H1 (cell line): ENCODE measurements around the gene BCL2L14. TPM values are rescaled to one million over a fixed set of nuclear protein-coding genes. Genes with fewer than 3 reads are reported as not detected.

ENCODE experiments used
- CTCF ChIA-PET: fragments of 300-600 bp; sonication (Branson Sonifier 250); formaldehyde crosslinking; loops from one replicate; lab custom pipeline; 2021; ENCODE audit not compliant: partially characterized antibody; lab: Charles Lee
- POLR2A ChIA-PET: fragments of 300-600 bp; sonication (Branson Sonifier 250); formaldehyde crosslinking; loops from one replicate; lab custom pipeline; 2021; ENCODE audit warnings: inconsistent platforms; ENCODE audit not compliant: partially characterized antibody; lab: Charles Lee
- DNase-seq, 2 experiments: peaks; one replicate each; pipeline versions ENCODE4 v3.0.0 to v3.0.0-alpha.2; 2010 to 2022; ENCODE audit warnings: low spot score in 2 of 2, low read depth in 1 of 2, mixed read lengths in 1 of 2
- FAIRE-seq: peaks from 2 replicates; lab custom pipeline; 2011; peaks lifted over from hg19 to GRCh38; lab: Jason Lieb, UNC
- H2AFZ ChIP-seq: 2 replicates; pipeline ENCODE4 v1.8.1; 2012; ENCODE audit warnings: low read length, inconsistent platforms
- H2AK5ac ChIP-seq: 2 replicates; pipeline ENCODE4 v1.6.1; 2013; ENCODE audit warnings: low read depth, low read length
- H2BK120ac ChIP-seq: replicated peaks from 2 replicates; pipeline ENCODE3; 2013; ENCODE audit warnings: low read depth, low read length, inconsistent platforms
- H2BK12ac ChIP-seq: 2 replicates; pipeline ENCODE4 v1.6.1; 2013; ENCODE audit warnings: low read depth, low read length
- H2BK15ac ChIP-seq: 2 replicates; pipeline ENCODE4 v1.6.1; 2013; ENCODE audit warnings: low read length
- H2BK20ac ChIP-seq: 2 replicates; pipeline ENCODE4 v1.6.1; 2013; ENCODE audit warnings: low read length
- H2BK5ac ChIP-seq: 2 replicates; pipeline ENCODE4 v1.6.1; 2013; ENCODE audit warnings: low read depth, low read length
- H3K14ac ChIP-seq: 2 replicates; pipeline ENCODE4 v1.6.1; 2013; ENCODE audit warnings: inconsistent platforms; ENCODE audit not compliant: insufficient read length
- H3K18ac ChIP-seq: 2 replicates; pipeline ENCODE4 v1.6.1; 2013; ENCODE audit warnings: low read length; ENCODE audit errors: extremely low read depth
- H3K23ac ChIP-seq: 2 replicates; pipeline ENCODE4 v1.6.1; 2013; ENCODE audit warnings: inconsistent platforms; ENCODE audit not compliant: insufficient read length
- H3K23me2 ChIP-seq: 2 replicates; pipeline ENCODE4 v1.6.1; 2013; ENCODE audit warnings: low read depth, low read length
- H3K27ac ChIP-seq: 2 replicates; pipeline ENCODE4 v1.6.1; 2011; ENCODE audit warnings: low read depth, low read length, inconsistent platforms
- H3K27me3 ChIP-seq, 4 experiments: replicated peaks in 1 of 4; 1 replicate in 1 of 4; 2 replicates in 3 of 4; pipeline versions ENCODE4 v1.6.1 to v1.8.1; 2011 to 2013; ENCODE audit warnings: low read length in 3 of 4, mild to moderate bottlenecking in 3 of 4, inconsistent platforms in 2 of 4, mixed read lengths in 2 of 4, moderate library complexity in 1 of 4; ENCODE audit not compliant: control insufficient read depth in 3 of 4, insufficient read depth in 3 of 4; ENCODE audit errors: extremely low read depth in 1 of 4
- H3K36me3 ChIP-seq, 4 experiments: 2 replicates each; pipeline versions ENCODE4 v1.6.1 to v1.8.1; 2011 to 2013; ENCODE audit warnings: mild to moderate bottlenecking in 4 of 4, low read length in 3 of 4, moderate library complexity in 2 of 4, control low read depth in 1 of 4, inconsistent platforms in 1 of 4; ENCODE audit not compliant: insufficient read depth in 4 of 4, control insufficient read depth in 2 of 4
- H3K4ac ChIP-seq: replicated peaks from 2 replicates; pipeline ENCODE3; 2013; ENCODE audit warnings: low read length, low read depth, mixed read lengths, inconsistent platforms; ENCODE audit not compliant: insufficient read length
- H3K4me1 ChIP-seq, 4 experiments: replicated peaks in 1 of 4; 1 replicate in 1 of 4; 2 replicates in 3 of 4; pipeline versions ENCODE4 v1.6.1 to v1.8.1; 2011 to 2013; ENCODE audit warnings: low read length in 3 of 4, inconsistent platforms in 2 of 4, mixed read lengths in 1 of 4; ENCODE audit not compliant: insufficient read depth in 4 of 4, control insufficient read depth in 3 of 4
- H3K4me2 ChIP-seq, 2 experiments: 2 replicates each; pipeline versions ENCODE4 v1.6.1 to v1.8.1; 2011 to 2013; ENCODE audit warnings: low read depth in 2 of 2, low read length in 2 of 2, control low read depth in 1 of 2, inconsistent platforms in 1 of 2, mild to moderate bottlenecking in 1 of 2; ENCODE audit not compliant: insufficient read depth in 1 of 2
- H3K4me3 ChIP-seq, 4 experiments: fragments of 200-600, 300-600 bp in 1 of 4; sonication (generic), shearing (Covaris generic), sonication (Bioruptor Twin) in 1 of 4; 2 replicates each; pipeline versions ENCODE4 v1.5.1 to v1.8.1; 2011 to 2016; ENCODE audit warnings: low read length in 4 of 4, low read depth in 3 of 4, control low read depth in 2 of 4, inconsistent platforms in 2 of 4, mild to moderate bottlenecking in 2 of 4, mixed read lengths in 1 of 4, moderate library complexity in 1 of 4; ENCODE audit not compliant: insufficient read depth in 2 of 4; ENCODE audit errors: extremely low read depth in 1 of 4
- H3K56ac ChIP-seq: replicated peaks from 2 replicates; pipeline ENCODE3; 2013; ENCODE audit warnings: low read depth, mild to moderate bottlenecking, mixed read lengths, low read length, inconsistent platforms; ENCODE audit not compliant: insufficient read length
- H3K79me1 ChIP-seq: 2 replicates; pipeline ENCODE4 v1.6.1; 2013; ENCODE audit warnings: low read depth, low read length, control low read depth
- H3K79me2 ChIP-seq, 2 experiments: 2 replicates each; pipeline versions ENCODE4 v1.6.1 to v1.8.1; 2012 to 2013; ENCODE audit warnings: low read length in 2 of 2, mild to moderate bottlenecking in 2 of 2, inconsistent platforms in 1 of 2; ENCODE audit not compliant: insufficient read depth in 2 of 2, control insufficient read depth in 1 of 2
- H3K9ac ChIP-seq, 4 experiments: replicated peaks in 1 of 4; 1 replicate in 1 of 4; 2 replicates in 3 of 4; pipeline versions ENCODE4 v1.6.1 to v1.8.1; 2011 to 2013; ENCODE audit warnings: low read depth in 3 of 4, low read length in 3 of 4, control low read depth in 2 of 4, mild to moderate bottlenecking in 2 of 4, moderate library complexity in 2 of 4, inconsistent platforms in 1 of 4; ENCODE audit errors: extremely low read depth in 1 of 4
- H3K9me3 ChIP-seq, 2 experiments: 2 replicates each; pipeline versions ENCODE4 v1.6.1 to v1.8.1; 2012 to 2013; ENCODE audit warnings: mild to moderate bottlenecking in 2 of 2, moderate library complexity in 2 of 2, control low read depth in 1 of 2, inconsistent platforms in 1 of 2, low read depth in 1 of 2, low read length in 1 of 2, mixed read lengths in 1 of 2; ENCODE audit not compliant: insufficient read depth in 2 of 2
- H4K20me1 ChIP-seq, 2 experiments: replicated peaks in 1 of 2; 2 replicates each; pipeline versions ENCODE3 to v1.8.1; 2011 to 2013; ENCODE audit warnings: inconsistent platforms in 2 of 2, low read length in 2 of 2, mild to moderate bottlenecking in 1 of 2; ENCODE audit not compliant: insufficient read depth in 2 of 2, control insufficient read depth in 1 of 2
- H4K5ac ChIP-seq: 2 replicates; pipeline ENCODE4 v1.6.1; 2013; ENCODE audit warnings: low read length, low read depth, mixed read lengths, inconsistent platforms; ENCODE audit not compliant: insufficient read length
- H4K8ac ChIP-seq: 2 replicates; pipeline ENCODE4 v1.8.0; 2013; ENCODE audit warnings: mild to moderate bottlenecking, moderate library complexity, low read length, inconsistent platforms; ENCODE audit not compliant: insufficient read depth; ENCODE audit errors: extremely low read depth
- H4K91ac ChIP-seq: replicated peaks from 2 replicates; pipeline ENCODE3; 2013; ENCODE audit warnings: low read length, mixed read lengths, inconsistent platforms; ENCODE audit not compliant: insufficient read length
- GABPA ChIP-seq: IDR thresholded peaks from 2 replicates; pipeline ENCODE4 v1.6.1; 2011; ENCODE audit warnings: mild to moderate bottlenecking, low read length, moderate library complexity, borderline replicate concordance; ENCODE audit not compliant: insufficient read depth
- HDAC6 ChIP-seq: IDR thresholded peaks from one replicate; pipeline ENCODE4 v1.7.1; 2012; ENCODE audit warnings: low read depth, mild to moderate bottlenecking, inconsistent platforms, low read length, moderate library complexity
- KDM4A ChIP-seq: IDR thresholded peaks from one replicate; pipeline ENCODE4 v1.7.1; 2012; ENCODE audit warnings: low read depth, mild to moderate bottlenecking, moderate library complexity, low read length, inconsistent platforms; ENCODE audit not compliant: severe bottlenecking
- TAF1 ChIP-seq: IDR thresholded peaks from 2 replicates; pipeline ENCODE4 v1.6.1; 2011; ENCODE audit warnings: mild to moderate bottlenecking, low read depth, low read length
- WGBS, 2 experiments: shearing (Covaris generic) in 1 of 2; methylation state at CpG; one replicate each; pipeline versions ENCODE4 v1.1.6 to v1.1.7; 2013 to 2015; ENCODE audit warnings: low lambda C conversion rate in 2 of 2, mixed read lengths in 2 of 2, inconsistent platforms in 1 of 2, low coverage in 1 of 2, missing lambda C conversion rate in 1 of 2; ENCODE audit not compliant: insufficient replicate concordance in 2 of 2, insufficient coverage in 1 of 2, insufficient read length in 1 of 2; ENCODE audit errors: extremely low coverage in 1 of 2, missing lambda C conversion rate in 1 of 2; 5-methylcytosine and 5-hydroxymethylcytosine counted together
- polyA plus RNA-seq, 7 experiments: library from polyadenylated mRNA; depleted of rRNA in 3 of 7; stranded (reverse) in 5 of 7; unstranded in 2 of 7; fragments of >200 nt in 5 of 7; fragments of 200-250 nt in 2 of 7; gene quantifications; 1 replicate in 5 of 7; 2 replicates in 1 of 7; 4 replicates in 1 of 7; pipeline versions ENCODE4 v1.2.1 to v1.2.3, GENCODE V29; 2011 to 2013; ENCODE audit warnings: missing spikeins in 2 of 7, mixed read lengths in 2 of 7
- total RNA-seq: library from RNA; stranded (reverse); fragmentation: NEBNext Ultra II Directional; extraction: Animal tissue kit (Norgen Biotek cat#: 25700); gene quantifications from 2 replicates; pipeline ENCODE4 v1.2.1, GENCODE V29; 2021

BCL2L14 gene
- total and polyA plus RNA-seq, 2 of the 8 experiments (the other 6 are each of a cell fraction or from before 2014, with no cell fraction given), result 0.80 to 2.4 TPM

GRCh38 chr12:12094481-12094880 lies 23.7 kb downstream of the BCL2L14 start:
- no peaks in the 10 kb centered on the region for H3K79me1 ChIP-seq
- H4K20me1 ChIP-seq, result no peaks in the 10 kb centered on the region
- CTCF ChIA-PET, result interaction anchor here (0.8 to 1.2 kb wide), 2 partner anchors 23 to 238 kb away, joined by 3 read pairs; partner anchors contain the start of gene BCL2L14
- H3K14ac ChIP-seq, result no peak overlapping the region
- no peak overlapping the region for H3K4me2 ChIP-seq
- no peak overlapping the region for H3K27ac ChIP-seq
- H3K9me3 ChIP-seq, result 0 out of 4 replicates have a peak, but pooled peaks cover 0 to 2% of the 10 kb centered on the region in 2 experiments
- no peaks in the 10 kb centered on the region; the same call in 1 of the 2 replicates for H3K23me2 ChIP-seq
- no peak overlapping the region for H3K23ac ChIP-seq
- no peak overlapping the region for H2BK15ac ChIP-seq
- H2BK5ac ChIP-seq, result no peak overlapping the region
- H3K9ac ChIP-seq, result no peak overlapping the region
- TF ChIP-seq KDM4A (no peak), HDAC6 (no peak), TAF1 (no peak), GABPA (no peak)
- H3K4me3 ChIP-seq, result no peak overlapping the region
- no peak overlapping the region for H2BK20ac ChIP-seq
- no peak overlapping the region for H3K56ac ChIP-seq
- H4K91ac ChIP-seq, result no peak overlapping the region
- peaks cover 0 to 6% (median 2%) of the 10 kb centered on the region in 4 experiments; a peak in 1 of 7 replicates for H3K4me1 ChIP-seq
- H3K18ac ChIP-seq, result no peak overlapping the region
- POLR2A ChIA-PET, result interaction anchor here (1.0 kb wide), 1 partner anchor 13 kb away, joined by 3 read pairs; no protein-coding TSS in a partner anchor
- 99% methylated on average over 4 of the region's 4 CpGs; no CpG with 5 or more reads in 1 of the 2 experiments for WGBS, 2 experiments
- H3K79me2 ChIP-seq, result no peaks in the 10 kb centered on the region
- no peak overlapping the region for H2BK120ac ChIP-seq
- FAIRE-seq, result no peak
- H2BK12ac ChIP-seq, result no peak overlapping the region
- H4K8ac ChIP-seq, result no peak overlapping the region
- H3K27me3 ChIP-seq, result no peaks in the 10 kb centered on the region
- no peak overlapping the region for H4K5ac ChIP-seq
- no peak overlapping the region for H2AK5ac ChIP-seq
- H3K36me3 ChIP-seq, result no peaks in the 10 kb centered on the region
- DNase-seq, result peak in 1 of 2 experiments; percentile 33
- H3K4ac ChIP-seq, result no peak overlapping the region
- no peak overlapping the region for H2AFZ ChIP-seq
